HG02588 (cell line): ENCODE results near the gene PAN2.
"Not testable (repeated sequence)": the region's sequence is repeated elsewhere in the genome, so short reads cannot be mapped to it uniquely, and the experiment has no call there.

Experiments used
- ATAC-seq: cut with Tn5 transposase; IDR thresholded peaks from one replicate; pipeline ENCODE4 v1.9.1; 2021; ENCODE audit warnings: mild to moderate bottlenecking, moderate library complexity; ENCODE audit not compliant: unreplicated experiment

PAN2 gene

DNA sequence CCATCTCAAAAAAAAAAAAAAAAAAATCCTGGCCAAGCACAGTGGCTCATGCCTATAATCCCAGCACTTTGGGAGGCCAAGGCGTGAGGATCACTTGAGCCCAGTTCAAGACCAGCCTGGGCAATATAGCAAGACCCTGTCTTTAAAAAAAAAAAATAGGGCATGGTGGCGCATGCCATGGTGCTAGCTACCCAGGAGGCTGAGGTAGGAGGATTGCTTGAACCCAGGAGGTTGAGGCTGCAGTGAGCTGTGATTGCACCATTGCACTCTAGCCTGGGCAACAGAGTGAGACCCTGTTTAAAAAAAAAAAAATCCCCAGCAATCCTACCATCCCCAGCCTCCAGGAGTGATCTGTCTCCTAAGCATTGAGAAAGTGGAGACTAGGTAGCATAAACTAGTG lies 8.5 kb upstream of the PAN2 start:
- not testable (repeated sequence) for ATAC-seq

DNA sequence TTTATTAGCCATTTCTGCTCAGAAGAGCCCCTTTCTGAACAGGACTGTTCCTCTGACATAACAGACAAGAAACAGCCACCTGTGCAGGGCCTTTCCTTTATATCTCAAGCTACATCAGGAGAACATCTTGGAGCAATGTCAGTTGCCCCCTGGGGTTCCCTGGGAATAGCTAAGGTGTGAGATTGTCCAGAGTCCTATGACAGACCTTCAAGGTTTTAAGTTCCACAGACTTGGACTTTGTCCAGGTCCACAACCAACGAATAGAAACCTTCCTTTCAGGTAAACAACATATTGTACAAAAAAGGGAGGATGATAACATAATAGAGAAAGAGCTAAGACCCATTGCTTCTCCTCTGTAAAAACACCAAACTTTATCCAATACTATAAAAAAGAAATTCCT lies 7.8 kb upstream of the PAN2 start:
- ATAC-seq, result no peak

DNA sequence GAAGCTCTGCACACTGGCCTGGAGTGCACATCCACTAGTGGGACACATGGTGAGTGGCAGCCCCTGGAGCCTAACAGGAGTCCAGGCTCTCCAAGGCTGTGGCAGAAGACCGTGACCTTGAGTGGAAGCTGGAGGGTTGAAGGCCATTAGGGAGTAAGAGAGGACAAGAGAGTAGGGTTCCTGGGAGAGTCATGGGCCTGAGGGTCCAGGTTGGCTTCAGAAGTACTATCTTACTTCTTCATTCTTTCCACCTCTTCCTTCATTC lies 5.3 kb upstream of the PAN2 start:
- ATAC-seq, result no peak

DNA sequence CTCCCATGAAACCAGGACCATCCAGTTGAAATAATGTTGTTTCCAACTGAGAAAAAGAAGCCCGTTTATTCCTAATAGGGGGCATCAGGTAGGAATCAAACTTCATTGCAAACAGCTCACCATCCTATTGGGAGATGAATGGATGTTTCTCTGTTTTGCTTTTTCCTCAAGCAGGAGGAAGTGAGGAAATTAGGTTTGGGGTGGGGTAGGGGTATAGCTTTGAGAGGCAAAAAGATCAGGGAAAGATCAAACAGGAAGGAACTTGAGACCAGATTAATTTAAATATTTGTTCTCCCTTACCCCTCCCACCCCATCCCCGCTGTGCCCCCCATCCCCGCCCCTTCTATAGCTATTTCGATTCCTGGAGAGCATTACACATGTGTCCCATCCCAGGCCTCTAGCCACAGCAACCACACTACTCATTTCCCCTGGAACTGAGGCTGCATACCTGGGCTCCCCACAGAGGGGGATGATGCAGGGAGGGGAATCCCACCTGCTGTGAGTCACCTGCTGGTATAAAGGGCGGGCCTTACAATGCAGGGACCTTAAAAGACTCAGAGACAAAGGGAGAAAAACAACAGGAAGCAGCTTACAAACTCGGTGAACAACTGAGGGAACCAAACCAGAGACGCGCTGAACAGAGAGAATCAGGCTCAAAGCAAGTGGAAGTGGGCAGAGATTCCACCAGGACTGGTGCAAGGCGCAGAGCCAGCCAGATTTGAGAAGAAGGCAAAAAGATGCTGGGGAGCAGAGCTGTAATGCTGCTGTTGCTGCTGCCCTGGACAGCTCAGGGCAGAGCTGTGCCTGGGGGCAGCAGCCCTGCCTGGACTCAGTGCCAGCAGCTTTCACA lies 4.7 kb upstream of the PAN2 start, which contains the start of gene IL23A:
Gene IL23A, plus strand, starts transcription at position 577 of the 850 bp plus-strand sequence. Its CDS starts 161 bp downstream, at position 738.
- no peak for ATAC-seq

DNA sequence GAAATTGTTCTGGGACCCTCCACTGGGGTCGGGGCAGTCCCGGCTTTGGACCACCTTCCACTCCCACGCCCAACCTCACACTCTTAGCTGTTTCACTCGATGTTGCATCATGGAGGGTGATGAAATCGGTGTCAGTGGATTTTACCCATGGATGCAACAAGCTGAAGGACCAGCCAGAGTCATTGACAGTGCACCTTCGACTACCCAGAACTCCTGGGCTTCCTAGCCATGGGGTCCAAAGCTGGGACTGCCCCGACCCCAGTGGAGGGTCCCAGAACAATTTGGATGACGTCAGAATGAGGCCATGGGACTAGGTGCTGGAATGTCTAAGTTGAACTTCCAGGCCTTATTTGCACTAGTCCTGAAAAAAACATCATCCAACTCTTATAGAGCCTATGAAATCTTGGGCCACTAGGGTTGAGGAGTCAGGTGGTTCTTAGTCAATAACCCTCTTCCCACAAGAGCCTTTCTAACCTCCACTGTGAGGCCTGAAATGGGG lies 4.0 kb upstream of the PAN2 start:
- no peak for ATAC-seq

DNA sequence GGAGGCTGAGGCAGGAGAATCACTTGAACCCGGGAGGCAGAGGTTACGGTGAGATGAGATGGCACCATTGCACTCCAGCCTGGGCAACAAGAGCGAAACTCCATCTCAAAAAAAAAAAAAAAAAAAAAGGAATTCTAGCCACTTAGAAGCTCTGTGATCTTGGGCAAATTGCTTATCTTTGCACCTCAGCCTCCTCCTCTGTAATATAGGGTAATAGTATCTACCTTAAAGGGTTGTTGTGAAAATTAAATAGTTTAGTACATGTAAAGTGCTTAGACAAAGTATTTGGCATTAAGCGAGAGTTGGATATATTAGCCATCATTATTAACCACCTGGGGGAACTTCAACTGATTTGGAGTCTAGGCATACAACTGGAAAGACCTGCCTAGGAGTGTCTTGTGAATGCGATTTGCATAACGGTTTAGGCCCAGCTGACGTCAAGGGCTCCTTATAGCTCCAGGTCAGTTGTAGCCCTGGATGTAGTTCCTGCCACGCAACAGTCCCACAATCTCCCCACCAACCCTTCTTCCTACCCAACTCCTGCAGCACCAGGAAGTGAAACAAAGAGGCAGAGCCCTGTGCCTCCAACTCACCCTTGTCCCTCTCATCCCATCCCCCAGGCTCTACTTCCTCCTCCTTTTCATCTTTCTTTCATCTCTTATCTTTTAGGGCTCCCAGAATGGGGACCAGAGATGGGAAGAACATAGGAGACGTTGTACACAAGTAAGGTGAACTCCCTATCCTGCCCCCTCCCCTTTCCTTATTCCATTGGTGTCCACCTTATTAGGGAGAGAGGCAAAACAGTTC lies 2.8 kb upstream of the PAN2 start:
- ATAC-seq, result no peak

DNA sequence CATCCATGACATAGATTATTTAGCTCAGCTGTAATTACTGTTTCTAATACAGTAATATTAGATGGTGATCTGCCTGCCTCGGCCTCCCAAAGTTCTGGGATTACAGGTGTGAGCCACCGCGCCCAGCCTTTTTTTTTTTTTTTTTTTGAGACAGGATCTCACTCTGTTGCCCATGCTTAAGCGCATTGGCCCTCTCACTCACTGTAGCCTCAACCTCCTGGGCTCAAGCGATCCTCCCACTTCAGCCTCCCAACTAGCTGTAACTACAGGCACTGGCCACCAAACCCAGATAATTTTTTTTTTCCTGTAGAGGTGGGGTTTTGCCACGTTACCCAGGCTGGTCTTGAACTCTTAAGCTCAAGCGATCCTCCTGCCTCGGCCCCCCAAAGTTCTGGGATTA lies 1.7 kb upstream of the PAN2 start:
- not testable (repeated sequence) for ATAC-seq

DNA sequence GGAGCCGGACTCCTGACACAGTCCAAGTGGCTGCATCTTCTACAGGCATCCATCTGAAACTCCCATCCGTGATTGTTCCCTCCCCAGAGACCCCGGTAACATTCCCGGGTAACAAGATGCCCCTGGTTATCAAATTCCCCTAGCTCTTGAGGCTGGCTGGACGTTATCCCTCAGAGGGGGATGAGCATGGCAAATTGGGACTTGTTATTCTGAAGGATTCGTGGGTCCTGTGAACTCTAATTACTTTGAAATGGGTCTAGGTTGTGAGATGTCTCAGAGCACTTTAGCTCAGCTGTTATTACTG lies 642 bp upstream of the PAN2 start:
- ATAC-seq, result no peak

DNA sequence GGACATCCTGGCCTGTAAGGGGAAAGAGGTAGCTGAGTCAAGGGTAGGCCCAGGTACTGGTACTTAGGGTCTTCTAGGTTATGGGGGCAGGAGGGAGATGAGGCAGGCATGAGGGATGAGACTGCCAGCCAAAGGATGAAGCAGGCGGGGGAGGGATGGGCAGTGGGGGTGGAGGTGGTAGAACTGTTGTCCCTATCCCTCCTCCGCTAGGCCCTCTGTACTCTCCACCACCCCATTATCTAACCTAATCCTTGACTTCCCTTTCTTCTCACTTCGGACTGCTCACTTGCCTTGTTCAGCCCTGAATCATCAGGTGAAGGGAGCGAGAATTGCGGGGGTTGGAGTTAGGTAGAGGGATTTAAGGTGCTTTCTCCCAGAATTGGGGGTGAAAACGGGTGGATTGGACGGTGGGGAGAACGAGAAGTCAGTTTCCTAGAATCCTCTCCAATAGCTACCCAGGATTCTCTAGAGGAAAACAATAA lies 562 bp downstream of the PAN2 start:
- no peak for ATAC-seq

DNA sequence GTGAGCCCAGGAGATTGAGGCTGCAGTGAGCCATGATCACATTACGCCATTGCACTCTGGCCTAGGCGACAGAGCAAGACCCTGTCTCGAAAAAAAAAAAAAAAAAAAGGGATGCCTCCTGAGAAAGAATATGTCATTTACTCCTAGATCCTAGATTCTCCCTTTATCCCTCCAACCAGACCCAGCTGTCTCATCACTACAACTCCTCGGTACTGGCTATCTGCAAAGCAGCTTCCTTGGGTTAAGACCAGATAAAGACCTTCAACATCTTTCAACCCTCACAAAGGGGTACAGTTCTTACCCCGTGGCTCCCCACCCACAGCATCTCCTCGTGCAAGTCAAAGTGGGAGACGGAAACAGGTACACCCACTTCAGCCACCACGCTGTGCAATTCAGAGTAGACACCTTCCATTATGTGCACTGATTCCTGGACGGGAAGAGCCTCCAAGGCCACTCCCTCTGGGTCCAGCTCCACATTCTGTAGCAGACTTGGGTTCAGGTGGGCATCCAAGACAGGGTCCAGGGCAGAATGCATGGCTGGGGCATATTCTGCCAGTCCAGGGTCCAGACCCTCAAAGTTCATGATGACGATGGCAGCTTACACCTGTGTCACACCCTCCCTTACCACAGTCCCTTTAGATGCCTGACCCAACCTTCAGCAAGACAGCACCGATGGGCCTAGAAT lies 1.1 kb downstream of the PAN2 start:
- no peak for ATAC-seq

DNA sequence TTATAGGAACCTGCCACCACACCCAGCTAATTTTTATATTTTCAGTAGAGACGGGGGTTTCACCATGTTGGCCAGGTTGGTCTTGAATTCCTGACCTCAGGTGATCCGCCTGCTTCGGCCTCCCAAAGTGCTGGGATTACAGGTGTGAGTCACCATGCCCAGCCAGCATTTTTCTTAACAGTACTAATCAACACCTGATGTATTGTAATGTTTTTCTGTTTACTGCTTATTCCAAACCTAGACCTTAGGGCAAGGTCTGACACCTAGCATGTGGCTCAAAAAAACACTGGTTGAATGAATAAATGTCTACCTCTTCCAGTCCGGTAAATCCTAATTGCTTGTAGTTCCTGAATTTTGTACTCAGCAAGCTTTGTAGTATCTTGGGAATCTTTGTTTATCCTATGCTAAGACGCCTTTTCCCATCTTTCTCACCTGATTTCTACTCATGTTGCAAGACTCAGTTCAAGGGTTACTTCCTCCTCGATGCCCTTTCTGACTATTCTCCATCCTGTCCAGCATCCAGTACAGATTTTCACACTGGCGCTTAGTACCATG lies 2.8 kb downstream of the PAN2 start:
- no peak for ATAC-seq

DNA sequence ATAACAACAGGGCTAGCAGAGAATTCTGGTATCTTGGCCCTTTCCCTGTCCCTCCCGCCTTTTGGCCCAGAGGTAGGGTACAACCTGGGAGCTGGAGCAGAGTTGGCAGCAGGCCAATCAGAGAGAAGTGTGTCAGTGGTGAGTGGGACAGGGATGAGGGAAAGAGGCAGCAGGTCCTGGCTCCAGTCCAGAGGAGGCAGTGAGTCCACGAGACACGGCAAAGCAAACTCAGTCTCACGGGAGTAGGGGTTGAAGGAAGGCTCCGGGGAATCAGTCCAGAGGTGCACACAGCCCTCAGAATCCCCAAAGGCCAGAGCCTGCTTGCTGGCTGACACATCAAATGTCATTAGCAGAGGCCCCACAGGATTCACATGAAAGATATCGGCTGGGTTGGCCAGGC lies 7.3 kb downstream of the PAN2 start:
- ATAC-seq, result no peak

DNA sequence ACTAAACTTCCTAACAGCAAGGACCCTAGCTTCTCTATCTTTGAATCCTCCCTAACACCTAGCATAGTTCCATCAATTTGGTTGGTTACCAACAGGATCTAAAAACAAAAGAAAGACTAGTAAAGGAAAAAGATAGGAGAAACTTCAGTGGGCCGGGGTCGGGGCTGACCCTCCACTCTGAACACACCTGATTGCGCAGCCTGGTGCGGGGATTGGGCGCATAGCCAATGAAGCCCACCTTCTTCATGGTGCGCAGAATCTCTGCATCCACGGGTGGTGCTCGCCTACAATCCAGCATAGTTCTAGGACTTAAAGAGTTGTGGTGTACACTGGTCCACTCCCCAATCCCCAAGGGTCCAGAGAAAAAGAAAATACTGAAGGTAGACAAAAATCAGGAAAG lies 7.7 kb downstream of the PAN2 start:
- no peak for ATAC-seq

DNA sequence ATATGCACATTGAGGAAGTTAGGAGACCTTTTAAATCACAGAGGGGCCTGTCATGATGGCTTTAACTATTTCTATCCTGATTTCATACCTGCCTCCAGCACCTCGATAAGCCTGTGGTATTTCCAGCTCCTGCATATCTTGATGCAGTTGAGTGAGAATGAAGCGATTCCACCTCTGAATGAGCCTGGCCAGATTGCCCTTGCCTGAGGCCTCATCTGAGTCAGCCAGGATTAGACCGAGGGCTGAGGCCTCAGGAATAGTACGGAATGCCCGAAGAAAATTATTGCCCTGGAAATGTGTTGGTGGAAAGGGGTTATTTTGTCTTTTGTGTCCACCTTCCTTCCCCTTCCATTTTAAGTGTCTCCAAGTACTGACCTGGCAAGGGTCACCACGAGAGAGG lies 9.6 kb downstream of the PAN2 start:
- ATAC-seq, result no peak

DNA sequence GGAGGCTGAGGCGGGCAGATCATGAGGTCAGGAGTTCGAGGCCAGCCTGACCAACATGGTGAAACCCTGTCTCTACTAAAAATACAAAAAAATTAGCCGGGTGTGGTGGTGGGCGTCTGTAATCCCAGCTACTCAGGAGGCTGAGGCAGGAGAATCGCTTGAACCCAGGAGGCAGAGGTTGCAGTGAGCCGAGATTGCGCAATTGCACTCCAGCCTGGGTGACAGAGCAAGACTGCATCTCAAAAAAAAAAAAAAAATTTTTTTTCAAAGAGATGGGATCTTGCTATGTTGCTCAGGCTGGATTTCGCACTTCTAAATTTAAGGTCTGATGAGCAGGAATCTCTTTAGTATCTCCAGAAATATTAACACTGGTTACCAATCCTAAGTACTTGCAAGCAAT lies 12.2 kb downstream of the PAN2 start:
- ATAC-seq, result not testable (repeated sequence)

DNA sequence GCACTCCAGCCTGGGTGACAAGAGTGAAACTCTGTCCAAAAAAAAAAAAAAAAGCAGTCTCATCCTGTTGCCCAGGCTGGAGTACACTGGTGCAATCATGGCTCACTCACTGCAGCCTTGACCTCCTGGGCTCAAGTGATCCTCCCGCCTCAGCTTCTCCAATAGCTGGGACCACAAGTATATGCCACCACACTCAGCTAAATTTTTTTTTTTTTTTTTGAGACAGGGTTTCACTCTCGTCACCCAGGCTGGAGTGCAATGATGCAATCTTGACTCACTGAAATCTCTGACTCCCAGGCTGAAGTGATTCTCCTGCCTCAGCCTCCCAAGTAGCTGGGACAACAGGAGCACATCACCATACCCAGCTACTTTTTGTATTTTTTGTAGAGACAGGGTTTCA lies 12.8 kb downstream of the PAN2 start:
- ATAC-seq, result no peak

DNA sequence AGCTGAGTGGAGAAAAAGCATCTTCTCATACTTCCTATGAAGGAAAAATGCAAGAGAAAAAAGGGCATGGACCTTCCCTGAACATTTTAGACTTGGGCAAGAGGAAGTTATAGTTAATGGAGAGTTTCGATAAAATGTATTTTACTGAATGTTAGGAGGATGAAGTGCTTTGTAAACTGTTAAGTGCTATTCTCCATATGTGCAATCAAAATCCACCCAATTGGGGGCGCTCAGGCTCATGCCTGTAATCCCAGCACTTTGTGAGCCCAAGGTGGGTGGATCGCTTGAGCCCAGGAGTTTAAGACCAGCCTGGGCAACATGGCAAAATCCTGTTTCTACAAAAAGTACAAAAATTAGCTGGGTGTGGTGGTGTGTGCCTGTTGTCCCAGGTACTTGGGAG lies 16.1 kb downstream of the PAN2 start:
- no peak for ATAC-seq

DNA sequence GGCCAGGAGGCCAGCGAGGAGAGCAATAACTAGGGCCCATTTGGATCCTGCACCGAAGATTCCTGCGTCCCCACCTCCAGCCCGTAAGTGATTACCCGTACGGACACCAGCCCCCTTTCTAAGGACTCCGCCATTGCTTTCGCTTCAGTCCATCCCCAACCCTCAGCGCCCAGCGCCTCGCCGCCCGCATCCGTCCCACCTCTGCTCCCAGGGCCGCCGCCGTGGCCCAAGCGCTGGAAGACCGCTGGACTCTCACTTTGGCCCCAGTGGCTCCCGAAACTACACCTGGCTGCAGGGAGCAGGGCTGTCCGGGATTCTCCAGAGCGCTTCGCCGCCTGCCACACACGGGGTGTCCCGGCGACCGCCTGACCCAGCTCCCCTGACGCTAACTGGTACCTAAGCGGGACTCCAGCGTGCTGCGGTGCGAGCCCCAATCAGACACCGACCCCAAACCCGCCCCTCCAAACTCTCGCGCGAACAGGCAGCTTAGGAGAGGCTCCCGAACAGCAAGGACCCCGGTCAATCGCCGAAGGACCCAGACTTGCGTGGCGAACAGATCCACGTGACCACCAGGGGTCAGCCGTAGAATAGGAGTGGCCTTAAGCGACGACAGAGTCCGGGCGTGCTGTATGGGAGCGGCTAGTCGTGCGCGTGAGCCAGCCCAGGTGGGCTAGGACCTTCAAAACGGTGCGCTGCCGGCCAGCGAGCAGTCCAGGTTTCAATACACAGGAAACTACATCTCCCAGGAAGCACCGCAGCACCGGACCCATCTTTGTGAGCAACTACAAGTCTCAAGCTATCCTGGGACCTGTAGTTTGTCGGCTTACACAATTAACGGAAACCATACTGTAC lies 18.0 kb downstream of the PAN2 start, which contains the start of gene CNPY2:
Gene CNPY2, minus strand, starts transcription at position 367 of the 852 bp plus-strand sequence. CDS start 771 bp downstream, outside the sequence.
- ATAC-seq, result peak; percentile 87

DNA sequence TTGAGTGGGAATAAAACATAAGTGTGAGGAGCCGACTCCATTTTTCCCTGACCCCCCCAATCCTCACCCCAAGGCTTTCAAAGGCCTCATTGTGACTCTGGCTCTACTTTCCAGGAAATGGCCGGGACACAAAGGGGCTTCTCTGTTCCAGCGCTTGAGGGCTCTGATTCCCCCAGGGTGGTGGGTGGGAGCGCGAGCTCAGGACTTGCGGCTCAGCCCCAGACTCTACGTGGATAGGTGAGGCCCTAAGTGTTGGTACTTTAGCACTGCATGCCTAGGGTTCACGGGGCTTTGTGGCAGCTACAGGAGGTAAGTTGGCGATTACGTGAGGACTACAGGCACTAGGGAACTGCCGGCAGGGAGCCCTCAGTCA lies 18.6 kb downstream of the PAN2 start:
- no peak for ATAC-seq

DNA sequence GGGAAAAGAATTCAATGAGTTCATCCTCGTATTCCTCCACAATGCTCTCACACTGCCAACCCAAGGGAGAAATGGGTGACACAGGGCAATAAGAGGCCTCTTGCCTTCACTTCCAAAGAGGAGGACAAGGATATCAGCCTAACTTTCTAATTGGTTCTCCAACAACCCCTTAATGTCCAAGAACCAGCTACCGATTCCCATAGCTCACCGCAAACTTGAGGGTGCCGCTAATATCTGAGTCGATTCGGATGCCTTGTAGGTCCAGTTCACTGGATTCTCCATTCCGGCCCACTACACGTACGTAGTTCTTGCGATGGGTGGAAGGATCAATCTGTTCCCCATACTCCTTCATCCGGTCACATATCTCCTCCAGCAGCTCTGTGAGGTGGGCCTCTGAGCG lies 22.8 kb downstream of the PAN2 start:
- ATAC-seq, result no peak
